ENCODE data around the gene KIAA1328.

GRCh38 chr18:36792634-36793283, 36.2 kb upstream of the KIAA1328 start:
- TF ChIP-seq, protein P1, sequence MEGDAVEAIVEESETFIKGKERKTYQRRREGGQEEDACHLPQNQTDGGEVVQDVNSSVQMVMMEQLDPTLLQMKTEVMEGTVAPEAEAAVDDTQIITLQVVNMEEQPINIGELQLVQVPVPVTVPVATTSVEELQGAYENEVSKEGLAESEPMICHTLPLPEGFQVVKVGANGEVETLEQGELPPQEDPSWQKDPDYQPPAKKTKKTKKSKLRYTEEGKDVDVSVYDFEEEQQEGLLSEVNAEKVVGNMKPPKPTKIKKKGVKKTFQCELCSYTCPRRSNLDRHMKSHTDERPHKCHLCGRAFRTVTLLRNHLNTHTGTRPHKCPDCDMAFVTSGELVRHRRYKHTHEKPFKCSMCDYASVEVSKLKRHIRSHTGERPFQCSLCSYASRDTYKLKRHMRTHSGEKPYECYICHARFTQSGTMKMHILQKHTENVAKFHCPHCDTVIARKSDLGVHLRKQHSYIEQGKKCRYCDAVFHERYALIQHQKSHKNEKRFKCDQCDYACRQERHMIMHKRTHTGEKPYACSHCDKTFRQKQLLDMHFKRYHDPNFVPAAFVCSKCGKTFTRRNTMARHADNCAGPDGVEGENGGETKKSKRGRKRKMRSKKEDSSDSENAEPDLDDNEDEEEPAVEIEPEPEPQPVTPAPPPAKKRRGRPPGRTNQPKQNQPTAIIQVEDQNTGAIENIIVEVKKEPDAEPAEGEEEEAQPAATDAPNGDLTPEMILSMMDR (IDR thresholded peaks at IDR 0.05; ENCODE audit: insufficient read depth, low read length): no peak
- TF ChIP-seq, protein P2, sequence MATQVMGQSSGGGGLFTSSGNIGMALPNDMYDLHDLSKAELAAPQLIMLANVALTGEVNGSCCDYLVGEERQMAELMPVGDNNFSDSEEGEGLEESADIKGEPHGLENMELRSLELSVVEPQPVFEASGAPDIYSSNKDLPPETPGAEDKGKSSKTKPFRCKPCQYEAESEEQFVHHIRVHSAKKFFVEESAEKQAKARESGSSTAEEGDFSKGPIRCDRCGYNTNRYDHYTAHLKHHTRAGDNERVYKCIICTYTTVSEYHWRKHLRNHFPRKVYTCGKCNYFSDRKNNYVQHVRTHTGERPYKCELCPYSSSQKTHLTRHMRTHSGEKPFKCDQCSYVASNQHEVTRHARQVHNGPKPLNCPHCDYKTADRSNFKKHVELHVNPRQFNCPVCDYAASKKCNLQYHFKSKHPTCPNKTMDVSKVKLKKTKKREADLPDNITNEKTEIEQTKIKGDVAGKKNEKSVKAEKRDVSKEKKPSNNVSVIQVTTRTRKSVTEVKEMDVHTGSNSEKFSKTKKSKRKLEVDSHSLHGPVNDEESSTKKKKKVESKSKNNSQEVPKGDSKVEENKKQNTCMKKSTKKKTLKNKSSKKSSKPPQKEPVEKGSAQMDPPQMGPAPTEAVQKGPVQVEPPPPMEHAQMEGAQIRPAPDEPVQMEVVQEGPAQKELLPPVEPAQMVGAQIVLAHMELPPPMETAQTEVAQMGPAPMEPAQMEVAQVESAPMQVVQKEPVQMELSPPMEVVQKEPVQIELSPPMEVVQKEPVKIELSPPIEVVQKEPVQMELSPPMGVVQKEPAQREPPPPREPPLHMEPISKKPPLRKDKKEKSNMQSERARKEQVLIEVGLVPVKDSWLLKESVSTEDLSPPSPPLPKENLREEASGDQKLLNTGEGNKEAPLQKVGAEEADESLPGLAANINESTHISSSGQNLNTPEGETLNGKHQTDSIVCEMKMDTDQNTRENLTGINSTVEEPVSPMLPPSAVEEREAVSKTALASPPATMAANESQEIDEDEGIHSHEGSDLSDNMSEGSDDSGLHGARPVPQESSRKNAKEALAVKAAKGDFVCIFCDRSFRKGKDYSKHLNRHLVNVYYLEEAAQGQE (IDR thresholded peaks at IDR 0.05; ENCODE audit: insufficient replicate concordance, low read depth): no peak
